Measurements from ENCODE around the gene TRIM61.
"Not testable (repeated sequence)": the region's sequence is repeated elsewhere in the genome, so short reads cannot be mapped to it uniquely, and the experiment has no call there.

TRIM61 gene

GRCh38 chr4:164930647-164931046, 46.8 kb downstream of the TRIM61 start:
- Histone ChIP-seq H3K4me1 (ENCODE audit: low read length) (no peaks in the 10 kb centered on the region; the same call in 1 of the 2 replicates), H3F3A (ENCODE audit: insufficient read depth, low read length) (no peaks in the 10 kb centered on the region), H3K36me3 (replicated peaks; ENCODE audit: insufficient read depth, low read length) (no peaks in the 10 kb centered on the region), H3K9me3 (replicated peaks; ENCODE audit: insufficient read depth, low read length) (no peaks in the 10 kb centered on the region), H3K27me3 (replicated peaks; ENCODE audit: insufficient read depth, low read length) (no peaks in the 10 kb centered on the region), H3K4me2 (ENCODE audit: low read depth, low read length) (no peak overlapping the region), H3K27ac (ENCODE audit: low read length) (no peak overlapping the region), H2AFZ (ENCODE audit: low read length) (no peak overlapping the region), H3K4me3 (ENCODE audit: low read length) (no peak overlapping the region), H3K9ac (ENCODE audit: low read length) (no peak overlapping the region), H3K9me2 (replicated peaks; ENCODE audit: insufficient read depth, low read length) (no peaks in the 10 kb centered on the region), H4K20me1 (ENCODE audit: insufficient read depth, low read length) (no peaks in the 10 kb centered on the region), H3K79me2 (ENCODE audit: low read length) (no peaks in the 10 kb centered on the region)
- no peak for TF ChIP-seq EZH2phosphoT487 (IDR thresholded peaks at IDR 0.05; ENCODE audit: low read length)
- no peak for TF ChIP-seq CTCF (IDR thresholded peaks at IDR 0.05; ENCODE audit: low read length)
- no peak for TF ChIP-seq EZH2 (optimal IDR thresholded peaks at IDR 0.05; ENCODE audit: low read depth, low read length)
- DNase-seq, result no peak

GRCh38 chr4:164927101-164927500, 50.4 kb downstream of the TRIM61 start:
- H4K20me1 ChIP-seq (ENCODE audit: insufficient read depth, low read length); H3K9me3 ChIP-seq (replicated peaks; ENCODE audit: insufficient read depth, low read length); H3K27ac ChIP-seq (ENCODE audit: low read length); H3K9ac ChIP-seq (ENCODE audit: low read length); H3F3A ChIP-seq (ENCODE audit: insufficient read depth, low read length); H3K4me3 ChIP-seq (ENCODE audit: low read length); H2AFZ ChIP-seq (ENCODE audit: low read length); H3K4me1 ChIP-seq (ENCODE audit: low read length); H3K9me2 ChIP-seq (replicated peaks; ENCODE audit: insufficient read depth, low read length); H3K27me3 ChIP-seq (replicated peaks; ENCODE audit: insufficient read depth, low read length); H3K4me2 ChIP-seq (ENCODE audit: low read depth, low read length); H3K36me3 ChIP-seq (replicated peaks; ENCODE audit: insufficient read depth, low read length); DNase-seq; H3K79me2 ChIP-seq (ENCODE audit: low read length): not testable (repeated sequence)

- H3K36me3 ChIP-seq (replicated peaks; ENCODE audit: insufficient read depth, low read length), result no peaks in the 10 kb centered on the region
- no peak overlapping the region for H3K4me3 ChIP-seq (ENCODE audit: low read length)
- H3K9me2 ChIP-seq (replicated peaks; ENCODE audit: insufficient read depth, low read length), result no peaks in the 10 kb centered on the region
- no peaks in the 10 kb centered on the region for H4K20me1 ChIP-seq (ENCODE audit: insufficient read depth, low read length)
- no peak overlapping the region for H3K9ac ChIP-seq (ENCODE audit: low read length)
- H3K79me2 ChIP-seq (ENCODE audit: low read length), result no peaks in the 10 kb centered on the region
- H3K27me3 ChIP-seq (replicated peaks; ENCODE audit: insufficient read depth, low read length), result no peaks in the 10 kb centered on the region
- DNase-seq, result no peak
- no peak overlapping the region for H2AFZ ChIP-seq (ENCODE audit: low read length)
- no peak overlapping the region for H3K4me2 ChIP-seq (ENCODE audit: low read depth, low read length)
- H3F3A ChIP-seq (ENCODE audit: insufficient read depth, low read length), result no peaks in the 10 kb centered on the region
- no peaks in the 10 kb centered on the region for H3K4me1 ChIP-seq (ENCODE audit: low read length)
- no peak for TF ChIP-seq EZH2 (optimal IDR thresholded peaks at IDR 0.05; ENCODE audit: low read depth, low read length)
- no peak for TF ChIP-seq EZH2phosphoT487 (IDR thresholded peaks at IDR 0.05; ENCODE audit: low read length)
- no peak for TF ChIP-seq CTCF (IDR thresholded peaks at IDR 0.05; ENCODE audit: low read length)
- H3K9me3 ChIP-seq (replicated peaks; ENCODE audit: insufficient read depth, low read length), result no peaks in the 10 kb centered on the region
- no peak overlapping the region for H3K27ac ChIP-seq (ENCODE audit: low read length)
These were observed 51.2 kb downstream of the TRIM61 start for GRCh38 chr4:164926301-164926700.

- H3K9ac ChIP-seq (ENCODE audit: low read length), result no peak overlapping the region
- H3K9me3 ChIP-seq (replicated peaks; ENCODE audit: insufficient read depth, low read length), result no peaks in the 10 kb centered on the region
- no peak overlapping the region for H2AFZ ChIP-seq (ENCODE audit: low read length)
- H3K36me3 ChIP-seq (replicated peaks; ENCODE audit: insufficient read depth, low read length), result no peaks in the 10 kb centered on the region
- H3K27ac ChIP-seq (ENCODE audit: low read length), result no peak overlapping the region
- H3F3A ChIP-seq (ENCODE audit: insufficient read depth, low read length), result no peaks in the 10 kb centered on the region
- TF ChIP-seq EZH2 (optimal IDR thresholded peaks at IDR 0.05; ENCODE audit: low read depth, low read length) (no peak), CTCF (IDR thresholded peaks at IDR 0.05; ENCODE audit: low read length) (no peak)
- H4K20me1 ChIP-seq (ENCODE audit: insufficient read depth, low read length), result no peaks in the 10 kb centered on the region
- no peaks in the 10 kb centered on the region for H3K79me2 ChIP-seq (ENCODE audit: low read length)
- no peaks in the 10 kb centered on the region for H3K9me2 ChIP-seq (replicated peaks; ENCODE audit: insufficient read depth, low read length)
- no peak for DNase-seq
- no peaks in the 10 kb centered on the region for H3K4me1 ChIP-seq (ENCODE audit: low read length)
- H3K27me3 ChIP-seq (replicated peaks; ENCODE audit: insufficient read depth, low read length), result no peaks in the 10 kb centered on the region
- no peak overlapping the region for H3K4me2 ChIP-seq (ENCODE audit: low read depth, low read length)
- no peak overlapping the region for H3K4me3 ChIP-seq (ENCODE audit: low read length)
These were observed 52.7 kb downstream of the TRIM61 start for GRCh38 chr4:164924670-164925238.
